ENCODE results near the gene BHMT. TPM values are rescaled to one million over a fixed set of nuclear protein-coding genes. Genes with fewer than 3 reads are reported as not detected.

BHMT gene
- total RNA-seq, 1 experiment from 2014 or later: 0.72 TPM

- no peak overlapping the region for H3K23ac ChIP-seq (ENCODE audit: insufficient read length, low read depth, low read length)
- no peaks in the 10 kb centered on the region for H3K36me3 Mint-ChIP-seq (ENCODE audit: insufficient read depth in 1 of 3, low read depth in 3 of 3)
- no peak overlapping the region for H2BK20ac ChIP-seq (ENCODE audit: low read depth, low read length, poor library complexity, severe bottlenecking)
- no peaks in the 10 kb centered on the region for H4K20me1 ChIP-seq (ENCODE audit: control insufficient read depth, insufficient read depth, insufficient read length)
- H2BK120ac ChIP-seq (ENCODE audit: low read depth, low read length, poor library complexity, severe bottlenecking): no peak overlapping the region
- no peak overlapping the region for H3K56ac ChIP-seq (ENCODE audit: insufficient read length, low read depth, low read length)
- H2BK15ac ChIP-seq (ENCODE audit: low read depth, low read length): no peak overlapping the region
- no peak overlapping the region for H2BK5ac ChIP-seq (ENCODE audit: insufficient read length, low read length)
- H3K9me3 ChIP-seq (ENCODE audit: control insufficient read depth, low read depth, low read length): no peaks in the 10 kb centered on the region
- no peaks in the 10 kb centered on the region for H3K4me1 ChIP-seq (ENCODE audit: insufficient read depth, low read length)
- DNase-seq: no peak
- H3K4me1 Mint-ChIP-seq: no peaks in the 10 kb centered on the region
- H3K4ac ChIP-seq (ENCODE audit: low read depth, low read length): no peak overlapping the region
- H3K9ac ChIP-seq (ENCODE audit: extremely low read depth, insufficient read length, low read length): no peak overlapping the region
- H4K5ac ChIP-seq (ENCODE audit: insufficient read length, low read depth, low read length): no peak overlapping the region
- no peak overlapping the region for H3K4me3 Mint-ChIP-seq
- no peak overlapping the region for H3K27ac Mint-ChIP-seq
- H3K18ac ChIP-seq (ENCODE audit: insufficient read length, low read depth, low read length): no peak overlapping the region
- H3K23me2 ChIP-seq (ENCODE audit: insufficient read length, low read depth, low read length, poor library complexity, severe bottlenecking): no peaks in the 10 kb centered on the region
- H3K79me2 ChIP-seq (ENCODE audit: insufficient read depth, low read length): no peaks in the 10 kb centered on the region
- H4K91ac ChIP-seq (ENCODE audit: insufficient read length, low read depth, low read length): no peak overlapping the region
- TF ChIP-seq CTCF (conservative IDR thresholded peaks at IDR 0.05): no peak
- no peak overlapping the region for H2AFZ ChIP-seq (ENCODE audit: low read length)
- H4K8ac ChIP-seq (replicated peaks; ENCODE audit: insufficient read length, low read depth, low read length): no peak overlapping the region
- no peak overlapping the region for H3K14ac ChIP-seq (ENCODE audit: insufficient read depth, low read length)
- H3K27me3 ChIP-seq (ENCODE audit: insufficient read depth, low read length): no peaks in the 10 kb centered on the region
- no peak overlapping the region for H2BK12ac ChIP-seq (ENCODE audit: insufficient read length, low read depth, low read length)
- H3K79me1 ChIP-seq (ENCODE audit: insufficient read depth, low read depth, low read length, poor library complexity, severe bottlenecking): no peaks in the 10 kb centered on the region
- H3T11ph ChIP-seq (ENCODE audit: low read length): no peak overlapping the region
- no CpG with 5 or more reads among the region's 4 CpGs for WGBS (ENCODE audit: extremely low coverage, insufficient read length, low lambda C conversion rate)
- H3K27me3 Mint-ChIP-seq (ENCODE audit: low read depth): peaks cover 9% of the 10 kb centered on the region
- no peak overlapping the region for H3K27ac ChIP-seq (ENCODE audit: insufficient read length, low read depth, low read length)
- H3K9me3 Mint-ChIP-seq: no peaks in the 10 kb centered on the region; a peak in 1 of 5 replicates
- H2AK5ac ChIP-seq (ENCODE audit: insufficient read length, low read length): no peak overlapping the region
- H3K4me2 ChIP-seq (ENCODE audit: insufficient read depth, insufficient read length, low read length): no peak overlapping the region
These were observed 7.9 kb downstream of the BHMT start for GRCh38 chr5:79119486-79119885.
